ENCODE results near the gene FKBP5. TPM values are rescaled to one million over a fixed set of nuclear protein-coding genes. Genes with fewer than 3 reads are reported as not detected.

Gene FKBP5
- total RNA-seq, 4 donors from 2014 or later: 247 to 296 (median 275) TPM

DNA sequence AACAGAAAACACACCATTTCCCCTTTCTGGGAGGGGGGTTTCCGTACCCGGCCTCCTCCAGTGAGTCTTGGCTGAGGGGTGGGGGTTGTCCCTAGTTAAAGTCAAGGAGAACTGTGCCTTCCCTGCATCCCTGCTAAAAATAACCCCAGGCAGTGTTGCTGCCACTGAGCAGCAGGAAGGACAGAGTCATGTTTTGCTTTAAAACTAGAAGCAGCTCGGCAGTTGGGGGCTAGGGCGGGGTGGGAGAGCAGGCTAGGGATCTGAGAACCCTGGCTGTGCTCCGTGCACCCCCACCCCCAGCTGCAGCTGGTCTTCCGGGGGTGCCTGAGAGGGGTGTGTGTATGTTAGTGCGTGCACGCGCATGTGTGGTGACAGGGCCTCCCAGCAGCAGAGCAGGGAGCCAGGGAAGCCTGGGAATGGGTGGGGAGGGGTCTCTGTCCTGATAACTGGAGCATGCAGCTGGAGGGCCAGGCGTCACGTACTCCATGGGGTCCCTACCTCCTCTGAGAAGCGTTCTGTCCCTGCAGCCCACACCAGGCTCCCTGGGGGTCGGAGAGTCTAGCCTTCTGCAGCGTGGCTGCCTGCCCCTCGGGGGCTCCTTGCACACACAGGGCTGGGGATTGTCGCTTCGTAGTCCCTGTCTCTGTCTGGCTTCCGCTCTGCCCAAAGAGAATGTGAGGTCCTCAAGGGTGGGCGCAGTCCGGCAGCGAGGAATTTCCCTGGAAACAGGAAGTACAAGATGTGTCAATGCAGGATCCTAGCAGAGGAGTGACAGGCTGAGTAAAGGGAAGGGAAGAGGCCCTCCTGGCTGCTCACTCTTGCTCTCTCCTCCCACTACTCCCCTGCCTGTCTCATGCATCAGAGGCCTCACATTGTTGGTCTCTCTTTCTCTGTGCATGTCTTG, 31.4 kb upstream of the FKBP5 start:
- Histone ChIP-seq H3K4me3 (peak overlapping the region in 1 of 4 donors; percentile 26), H3K9me3 (no peaks in the 10 kb centered on the region), H3K4me1 (peaks cover 19 to 79% (median 45%) of the 10 kb centered on the region in 4 donors), H3K36me3 (no peaks in the 10 kb centered on the region), H3K27me3 (no peaks in the 10 kb centered on the region), H3K27ac (peak overlapping the region; percentile 68 to 86 (median 76))
- peak in 2 of 3 donors; percentile 76 for DNase-seq
- TF ChIP-seq, protein P1, sequence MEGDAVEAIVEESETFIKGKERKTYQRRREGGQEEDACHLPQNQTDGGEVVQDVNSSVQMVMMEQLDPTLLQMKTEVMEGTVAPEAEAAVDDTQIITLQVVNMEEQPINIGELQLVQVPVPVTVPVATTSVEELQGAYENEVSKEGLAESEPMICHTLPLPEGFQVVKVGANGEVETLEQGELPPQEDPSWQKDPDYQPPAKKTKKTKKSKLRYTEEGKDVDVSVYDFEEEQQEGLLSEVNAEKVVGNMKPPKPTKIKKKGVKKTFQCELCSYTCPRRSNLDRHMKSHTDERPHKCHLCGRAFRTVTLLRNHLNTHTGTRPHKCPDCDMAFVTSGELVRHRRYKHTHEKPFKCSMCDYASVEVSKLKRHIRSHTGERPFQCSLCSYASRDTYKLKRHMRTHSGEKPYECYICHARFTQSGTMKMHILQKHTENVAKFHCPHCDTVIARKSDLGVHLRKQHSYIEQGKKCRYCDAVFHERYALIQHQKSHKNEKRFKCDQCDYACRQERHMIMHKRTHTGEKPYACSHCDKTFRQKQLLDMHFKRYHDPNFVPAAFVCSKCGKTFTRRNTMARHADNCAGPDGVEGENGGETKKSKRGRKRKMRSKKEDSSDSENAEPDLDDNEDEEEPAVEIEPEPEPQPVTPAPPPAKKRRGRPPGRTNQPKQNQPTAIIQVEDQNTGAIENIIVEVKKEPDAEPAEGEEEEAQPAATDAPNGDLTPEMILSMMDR (IDR thresholded peaks at IDR 0.05): no peak
- no peak for TF ChIP-seq POLR2A (IDR thresholded peaks at IDR 0.05)

DNA sequence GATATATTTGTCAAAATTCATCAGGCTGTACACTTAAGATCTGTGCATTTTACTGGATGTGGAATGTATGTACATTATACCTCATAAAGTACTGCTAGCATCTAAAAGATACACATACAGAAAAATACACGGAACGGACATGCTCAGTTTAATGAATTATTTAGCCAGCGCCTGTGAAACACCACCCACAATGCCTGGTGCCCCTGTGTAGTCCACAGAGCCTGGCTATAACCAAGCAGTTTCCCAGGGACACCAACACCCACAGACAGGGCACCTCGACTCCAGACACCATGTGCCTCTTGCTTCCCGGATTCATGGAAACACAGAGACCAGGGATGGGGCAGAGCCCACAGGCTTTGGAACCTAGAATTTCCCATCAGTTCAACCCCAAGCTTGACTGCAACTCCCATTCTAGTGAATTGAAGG, 30.7 kb upstream of the FKBP5 start:
- H3K9me3 ChIP-seq: no peaks in the 10 kb centered on the region
- H3K4me3 ChIP-seq: peak overlapping the region in 1 of 4 donors; percentile 26
- peak overlapping the region; percentile 68 to 86 (median 76) for H3K27ac ChIP-seq
- no peaks in the 10 kb centered on the region for H3K27me3 ChIP-seq
- peaks cover 16 to 72% (median 40%) of the 10 kb centered on the region in 4 donors for H3K4me1 ChIP-seq
- TF ChIP-seq POLR2A (IDR thresholded peaks at IDR 0.05): no peak
- TF ChIP-seq, protein P1 (IDR thresholded peaks at IDR 0.05): no peak
- no peaks in the 10 kb centered on the region for H3K36me3 ChIP-seq
- no peak for DNase-seq

DNA sequence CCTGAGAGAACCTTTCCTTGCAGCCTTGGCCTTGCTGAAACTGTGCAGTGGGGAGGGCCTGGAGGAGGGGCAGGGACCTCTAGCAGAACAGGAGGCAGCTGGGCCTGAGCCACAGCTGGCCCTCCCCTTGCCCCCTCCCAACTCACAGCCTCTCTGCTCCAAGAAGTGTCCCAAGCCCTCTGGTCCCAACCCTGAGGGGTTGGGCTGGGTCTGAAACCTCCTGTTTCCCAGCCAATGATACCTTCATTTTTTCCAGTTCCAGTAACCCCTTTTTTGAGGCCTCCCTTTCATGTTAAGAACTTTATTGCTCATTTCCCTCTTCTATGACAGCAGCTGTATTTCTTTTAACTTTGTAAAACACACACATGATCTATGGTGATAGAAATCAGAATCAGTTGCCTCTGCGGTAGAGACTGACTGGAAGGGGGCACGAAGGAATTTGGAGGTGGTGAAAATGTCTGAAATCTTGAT, 30.2 kb upstream of the FKBP5 start:
- H3K36me3 ChIP-seq: no peaks in the 10 kb centered on the region
- H3K27ac ChIP-seq: peak overlapping the region; percentile 68 to 86 (median 76)
- H3K27me3 ChIP-seq: no peaks in the 10 kb centered on the region
- peak in 1 of 3 donors; percentile 52 for DNase-seq
- H3K9me3 ChIP-seq: no peaks in the 10 kb centered on the region
- TF ChIP-seq POLR2A (IDR thresholded peaks at IDR 0.05): no peak
- TF ChIP-seq, protein P1 (IDR thresholded peaks at IDR 0.05): no peak
- no peak overlapping the region for H3K4me3 ChIP-seq
- H3K4me1 ChIP-seq: peaks cover 11 to 67% (median 38%) of the 10 kb centered on the region in 4 donors

DNA sequence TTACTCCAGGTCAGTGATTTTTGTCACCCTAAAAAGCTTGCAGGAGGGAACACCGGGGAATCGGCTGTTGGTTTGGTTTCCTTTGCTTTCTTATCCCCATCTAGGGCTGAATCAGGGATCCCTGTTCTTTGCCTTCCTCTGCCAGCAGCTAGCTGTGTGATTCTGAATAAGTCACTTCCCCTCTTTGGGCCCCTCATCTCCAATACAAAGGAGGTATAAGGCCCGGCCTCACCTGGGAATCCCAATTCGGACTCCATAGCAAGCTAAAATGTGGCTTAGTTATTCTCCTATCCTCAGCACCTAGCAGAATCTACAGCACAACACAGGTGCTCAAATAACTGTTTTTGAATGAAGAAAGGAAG, 29.6 kb upstream of the FKBP5 start:
- TF ChIP-seq, protein P1 (IDR thresholded peaks at IDR 0.05): no peak
- TF ChIP-seq POLR2A (IDR thresholded peaks at IDR 0.05): no peak
- DNase-seq: no peak
- Histone ChIP-seq H3K4me1 (peaks cover 9 to 61% (median 35%) of the 10 kb centered on the region in 4 donors), H3K4me3 (no peak overlapping the region), H3K9me3 (no peaks in the 10 kb centered on the region), H3K36me3 (no peaks in the 10 kb centered on the region), H3K27me3 (no peaks in the 10 kb centered on the region), H3K27ac (peak overlapping the region in 3 of 4 donors; percentile 73 to 86 (median 80))

DNA sequence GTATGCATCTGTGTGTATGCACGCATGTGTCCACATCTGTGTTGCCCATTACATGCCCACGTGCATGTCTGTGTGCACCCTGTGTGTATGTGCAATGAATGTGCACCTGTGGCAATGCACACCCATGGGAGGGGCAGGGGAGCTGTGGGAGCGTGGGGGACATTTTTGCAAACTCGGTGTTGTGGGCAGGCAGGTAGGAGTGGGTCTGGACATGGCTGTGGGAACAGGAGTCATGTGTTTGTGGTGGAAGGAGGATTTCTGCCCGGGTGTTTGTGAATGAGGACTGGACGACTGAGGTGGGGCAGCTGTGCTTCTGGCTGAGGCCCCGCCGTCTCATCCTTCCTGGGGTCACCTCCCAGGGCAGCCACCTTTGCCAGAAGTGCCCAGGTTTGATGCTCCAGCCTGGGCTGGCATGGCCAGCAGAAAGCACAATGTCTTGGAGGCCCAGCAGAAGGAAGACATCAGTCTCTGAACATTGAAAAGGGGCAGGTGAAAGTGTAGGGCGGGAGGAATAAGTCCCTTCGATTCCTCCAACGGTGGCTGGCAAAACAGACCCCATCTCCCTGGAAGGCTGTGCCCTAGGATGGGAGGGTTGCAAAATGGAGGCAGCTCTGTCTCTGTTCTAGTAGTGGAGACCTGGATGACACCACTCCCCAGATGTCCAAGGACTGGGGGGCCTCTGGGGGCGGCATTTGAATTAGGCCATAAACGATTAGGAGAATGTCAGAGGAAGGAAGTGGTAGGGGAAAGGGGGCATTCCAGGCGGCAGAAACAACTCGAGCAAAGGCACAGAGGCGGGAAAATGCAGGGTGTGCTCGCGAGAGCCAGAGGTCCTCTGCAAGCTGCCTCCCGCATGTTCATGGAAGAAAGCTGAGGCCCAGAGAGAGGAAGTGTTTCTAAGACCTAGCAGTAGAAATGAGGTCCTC, 29.0 kb upstream of the FKBP5 start:
- Histone ChIP-seq H3K4me3 (no peak overlapping the region), H3K27ac (peak overlapping the region in 3 of 4 donors; percentile 73 to 86 (median 80)), H3K27me3 (no peaks in the 10 kb centered on the region), H3K36me3 (no peaks in the 10 kb centered on the region), H3K4me1 (peaks cover 8 to 55% (median 32%) of the 10 kb centered on the region in 4 donors), H3K9me3 (no peaks in the 10 kb centered on the region)
- DNase-seq: peak in 1 of 3 donors; percentile 45
- no peak for TF ChIP-seq POLR2A (IDR thresholded peaks at IDR 0.05)
- TF ChIP-seq, protein P1 (IDR thresholded peaks at IDR 0.05): no peak
